Fibroblast of the aortic adventitia (primary cell): ENCODE measurements around the gene ATF4. TPM values are rescaled to one million over a fixed set of nuclear protein-coding genes. Genes with fewer than 3 reads are reported as not detected.
"Not testable (repeated sequence)": the region's sequence is repeated elsewhere in the genome, so short reads cannot be mapped to it uniquely, and the experiment has no call there.

Source experiments
- DNase-seq: peaks from one replicate; pipeline ENCODE4 v3.0.0-alpha.2; 2010; ENCODE audit warnings: low read depth
- H3K4me3 ChIP-seq: 2 replicates; pipeline ENCODE4 v1.5.1; 2011; ENCODE audit warnings: low read depth, mild to moderate bottlenecking, control low read depth, low read length, moderate library complexity
- total RNA-seq: library from RNA; depleted of rRNA; stranded (reverse); fragments of >200 nt; gene quantifications from 2 replicates; pipeline ENCODE4 v1.2.3, GENCODE V29; 2012; ENCODE audit warnings: low replicate concordance
- TF ChIP-seq, protein P1 (sequence below): IDR thresholded peaks from 2 replicates; pipeline ENCODE4 v1.5.1; 2011; ENCODE audit warnings: mild to moderate bottlenecking, low read length, control low read depth, inconsistent platforms; ENCODE audit not compliant: insufficient read depth

ATF4 gene
- total RNA-seq, 1 donor: 259 TPM

DNA sequence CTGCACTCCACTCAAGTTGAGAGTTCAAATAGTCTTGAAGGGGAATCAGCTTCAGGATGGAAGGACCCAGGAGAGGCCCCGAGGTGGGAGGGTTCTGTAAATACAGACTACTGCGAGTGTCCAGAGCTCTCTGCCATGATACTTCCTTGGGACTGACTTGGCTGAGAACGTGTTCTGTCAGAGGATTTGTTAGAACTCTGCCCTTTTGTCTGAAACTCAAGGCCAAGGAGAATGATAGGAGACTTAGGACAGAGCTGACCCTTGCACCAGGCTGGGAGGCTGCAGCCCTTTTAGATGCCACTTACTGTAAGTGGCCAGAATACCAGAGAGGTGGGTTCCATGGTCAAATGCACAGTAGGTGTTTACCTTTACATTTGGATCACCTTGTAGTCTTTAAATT is 2.9 kb upstream of the ATF4 start:
- TF ChIP-seq, protein P1, sequence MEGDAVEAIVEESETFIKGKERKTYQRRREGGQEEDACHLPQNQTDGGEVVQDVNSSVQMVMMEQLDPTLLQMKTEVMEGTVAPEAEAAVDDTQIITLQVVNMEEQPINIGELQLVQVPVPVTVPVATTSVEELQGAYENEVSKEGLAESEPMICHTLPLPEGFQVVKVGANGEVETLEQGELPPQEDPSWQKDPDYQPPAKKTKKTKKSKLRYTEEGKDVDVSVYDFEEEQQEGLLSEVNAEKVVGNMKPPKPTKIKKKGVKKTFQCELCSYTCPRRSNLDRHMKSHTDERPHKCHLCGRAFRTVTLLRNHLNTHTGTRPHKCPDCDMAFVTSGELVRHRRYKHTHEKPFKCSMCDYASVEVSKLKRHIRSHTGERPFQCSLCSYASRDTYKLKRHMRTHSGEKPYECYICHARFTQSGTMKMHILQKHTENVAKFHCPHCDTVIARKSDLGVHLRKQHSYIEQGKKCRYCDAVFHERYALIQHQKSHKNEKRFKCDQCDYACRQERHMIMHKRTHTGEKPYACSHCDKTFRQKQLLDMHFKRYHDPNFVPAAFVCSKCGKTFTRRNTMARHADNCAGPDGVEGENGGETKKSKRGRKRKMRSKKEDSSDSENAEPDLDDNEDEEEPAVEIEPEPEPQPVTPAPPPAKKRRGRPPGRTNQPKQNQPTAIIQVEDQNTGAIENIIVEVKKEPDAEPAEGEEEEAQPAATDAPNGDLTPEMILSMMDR: no peak
- no peak overlapping the region for H3K4me3 ChIP-seq
- no peak for DNase-seq

DNA sequence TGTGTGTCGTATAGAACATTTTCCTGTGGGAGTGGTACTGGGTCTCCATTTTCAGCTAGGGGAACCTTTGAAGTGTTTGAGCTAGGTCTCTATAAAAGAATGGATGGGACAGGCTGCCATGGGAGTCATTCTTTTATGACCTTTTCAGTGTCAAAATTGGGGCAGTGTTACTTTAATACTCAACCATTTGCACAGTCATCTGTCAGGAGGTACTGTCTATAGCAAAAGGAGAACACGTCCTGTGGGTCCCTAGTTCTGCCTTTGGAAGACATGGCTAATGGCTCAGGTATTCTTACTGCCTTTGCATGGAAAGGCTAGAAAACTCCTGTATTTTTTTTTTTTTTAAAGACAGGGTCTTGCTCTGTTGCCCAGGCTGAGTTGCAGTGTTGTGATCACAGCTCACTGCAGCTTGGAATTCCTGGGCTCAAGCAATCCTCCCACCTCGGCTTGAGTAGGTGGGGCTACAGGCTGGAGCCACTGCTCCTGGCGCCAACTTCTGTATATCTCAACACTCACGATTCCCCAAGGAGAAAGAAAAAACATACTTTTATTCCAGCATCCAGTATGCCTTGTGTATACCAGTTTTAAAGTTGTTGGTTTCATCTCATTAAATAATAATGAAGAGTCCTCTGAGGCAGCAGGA is 2.1 kb upstream of the ATF4 start:
- TF ChIP-seq, protein P1: no peak
- peak overlapping the region; percentile 90 for H3K4me3 ChIP-seq
- peak; percentile 64 for DNase-seq

DNA sequence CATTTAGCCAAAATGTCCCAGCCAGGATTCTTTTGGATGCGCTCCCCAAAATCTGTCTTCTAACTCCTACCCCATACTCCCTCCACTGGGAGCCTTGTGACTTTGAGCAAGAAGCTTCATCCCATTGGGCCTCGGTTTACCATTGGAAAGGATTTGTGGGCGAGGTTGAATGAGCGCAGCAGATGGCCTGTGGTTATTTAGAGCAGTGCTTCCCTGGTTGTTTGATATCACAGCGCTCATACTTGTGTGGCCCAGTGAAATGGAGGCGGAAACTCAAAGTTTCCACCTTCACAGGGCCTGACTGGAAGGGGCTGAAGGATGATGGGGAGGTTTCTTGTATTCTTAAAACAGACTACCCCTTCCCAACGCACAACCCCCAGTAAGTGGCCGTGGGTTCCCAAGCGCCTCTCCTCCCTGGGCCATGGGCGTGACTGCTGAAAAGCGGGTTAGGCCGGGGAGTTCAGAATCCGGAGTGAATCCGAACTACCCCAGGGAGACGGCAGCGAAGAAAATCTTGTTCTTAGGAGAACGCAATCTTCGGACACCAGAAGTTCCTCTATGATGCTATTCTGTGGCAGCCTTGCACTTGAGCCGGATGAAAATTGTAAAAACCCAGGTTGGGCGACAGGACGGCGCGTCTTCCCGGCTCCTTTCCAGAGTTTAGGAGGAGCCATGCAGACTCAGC is 1.2 kb upstream of the ATF4 start:
- peak; percentile 53 for DNase-seq
- TF ChIP-seq, protein P1: no peak
- peak overlapping the region; percentile 90 for H3K4me3 ChIP-seq

DNA sequence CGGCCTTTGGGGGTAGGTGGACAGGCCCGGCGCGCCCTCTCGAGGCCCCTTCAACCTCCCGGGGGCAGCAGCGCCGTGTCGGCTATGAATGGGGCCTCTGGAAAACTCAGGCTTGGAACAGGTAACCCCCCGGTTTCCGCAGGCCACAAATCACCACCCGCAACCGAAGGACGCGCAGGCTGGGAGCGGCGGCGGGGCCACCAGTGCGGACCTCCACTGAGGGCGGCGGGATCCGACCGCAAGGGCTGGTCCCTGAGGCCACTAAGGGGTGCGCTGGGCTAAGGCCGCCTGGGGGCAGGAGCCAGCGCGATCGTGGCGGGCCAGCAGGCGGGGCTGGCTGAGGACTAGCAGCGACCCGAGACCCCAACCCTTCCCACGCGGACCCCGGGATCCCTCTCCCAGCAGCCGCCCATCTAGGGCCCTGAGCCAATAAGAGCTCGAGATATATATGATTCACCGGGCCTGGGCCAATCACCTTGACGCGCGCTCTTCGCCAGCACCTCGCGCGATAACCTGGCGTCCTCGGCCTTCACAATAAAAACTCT is 609 bp upstream of the ATF4 start:
- H3K4me3 ChIP-seq: peak overlapping the region; percentile 90
- DNase-seq: peak; percentile 45
- TF ChIP-seq, protein P1: peak; percentile 13

DNA sequence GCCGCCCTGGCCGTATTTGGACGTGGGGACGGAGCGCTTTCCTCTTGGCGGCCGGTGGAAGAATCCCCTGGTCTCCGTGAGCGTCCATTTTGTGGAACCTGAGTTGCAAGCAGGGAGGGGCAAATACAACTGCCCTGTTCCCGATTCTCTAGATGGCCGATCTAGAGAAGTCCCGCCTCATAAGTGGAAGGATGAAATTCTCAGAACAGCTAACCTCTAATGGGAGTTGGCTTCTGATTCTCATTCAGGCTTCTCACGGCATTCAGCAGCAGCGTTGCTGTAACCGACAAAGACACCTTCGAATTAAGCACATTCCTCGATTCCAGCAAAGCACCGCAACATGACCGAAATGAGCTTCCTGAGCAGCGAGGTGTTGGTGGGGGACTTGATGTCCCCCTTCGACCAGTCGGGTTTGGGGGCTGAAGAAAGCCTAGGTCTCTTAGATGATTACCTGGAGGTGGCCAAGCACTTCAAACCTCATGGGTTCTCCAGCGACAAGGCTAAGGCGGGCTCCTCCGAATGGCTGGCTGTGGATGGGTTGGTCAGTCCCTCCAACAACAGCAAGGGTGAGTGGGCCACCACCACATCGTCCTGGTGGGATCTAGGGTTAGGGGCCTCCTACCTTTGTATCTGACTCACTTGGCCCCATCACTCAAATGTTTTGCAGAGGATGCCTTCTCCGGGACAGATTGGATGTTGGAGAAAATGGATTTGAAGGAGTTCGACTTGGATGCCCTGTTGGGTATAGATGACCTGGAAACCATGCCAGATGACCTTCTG is 934 bp downstream of the ATF4 start:
- H3K4me3 ChIP-seq: peak overlapping the region; percentile 90
- DNase-seq: peak; percentile 72

DNA sequence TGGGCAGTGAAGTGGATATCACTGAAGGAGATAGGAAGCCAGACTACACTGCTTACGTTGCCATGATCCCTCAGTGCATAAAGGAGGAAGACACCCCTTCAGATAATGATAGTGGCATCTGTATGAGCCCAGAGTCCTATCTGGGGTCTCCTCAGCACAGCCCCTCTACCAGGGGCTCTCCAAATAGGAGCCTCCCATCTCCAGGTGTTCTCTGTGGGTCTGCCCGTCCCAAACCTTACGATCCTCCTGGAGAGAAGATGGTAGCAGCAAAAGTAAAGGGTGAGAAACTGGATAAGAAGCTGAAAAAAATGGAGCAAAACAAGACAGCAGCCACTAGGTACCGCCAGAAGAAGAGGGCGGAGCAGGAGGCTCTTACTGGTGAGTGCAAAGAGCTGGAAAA is 1.7 kb downstream of the ATF4 start:
- not testable (repeated sequence) for DNase-seq
- peak overlapping the region; percentile 90 for H3K4me3 ChIP-seq

DNA sequence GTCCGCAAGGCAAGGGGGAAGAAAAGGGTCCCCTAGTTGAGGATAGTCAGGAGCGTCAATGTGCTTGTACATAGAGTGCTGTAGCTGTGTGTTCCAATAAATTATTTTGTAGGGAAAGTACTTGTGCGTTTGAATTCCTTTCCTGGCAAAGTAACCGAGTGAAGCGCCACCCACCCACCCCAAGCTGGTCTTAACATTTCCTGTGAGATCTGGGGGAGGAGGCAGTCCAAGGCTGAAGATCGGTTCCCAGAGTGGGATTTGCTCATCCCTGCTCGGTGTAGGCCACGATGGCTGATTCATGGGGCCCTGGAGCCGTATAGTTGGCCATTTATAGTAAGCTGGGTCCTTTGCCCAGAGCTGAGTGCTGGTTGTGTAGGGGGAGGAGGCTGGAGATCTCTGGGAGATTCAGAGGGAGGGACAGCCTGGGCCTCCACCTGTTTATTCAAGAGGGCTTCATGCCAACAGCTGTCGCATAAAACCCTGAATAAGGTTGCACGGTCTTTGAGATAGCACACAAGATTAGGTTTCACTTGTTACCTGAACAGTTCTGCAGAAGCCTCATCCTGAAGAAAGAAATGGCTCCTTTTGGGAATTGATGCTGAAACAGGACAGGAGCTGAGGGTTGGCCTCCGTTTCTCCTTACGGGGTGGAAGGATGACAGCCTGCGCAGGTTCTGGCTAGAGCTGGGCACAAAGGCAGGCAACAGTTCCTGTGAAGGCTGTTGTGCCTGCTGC is 2.4 kb downstream of the ATF4 start:
- TF ChIP-seq, protein P1: no peak
- peak overlapping the region; percentile 90 for H3K4me3 ChIP-seq
- peak; percentile 73 for DNase-seq
